Activated T-cell treated with anti-CD3 and anti-CD28 coated beads, Interleukin-2, amount 50 U/mL, for 4 hours (primary cell): ENCODE results near the gene PCBP2. TPM values are rescaled to one million over a fixed set of nuclear protein-coding genes. Genes with fewer than 3 reads are reported as not detected.

Experiments
- ATAC-seq, 2 donors: fragments of 200-7000 bp; cut with Tn5 transposase; one replicate each; pipeline ENCODE4 v1.10.0; 2021
- DNase-seq: peaks from one replicate; pipeline ENCODE4 v3.0.0-alpha.2; 2020
- H3K27me3 Mint-ChIP-seq: one replicate; pipeline ENCODE4 v1.8.0; 2021; ENCODE audit warnings: low read depth, mixed read lengths
- H3K36me3 Mint-ChIP-seq: one replicate; pipeline ENCODE4 v1.8.0; 2022; ENCODE audit warnings: mixed read lengths; ENCODE audit not compliant: insufficient read depth
- H3K4me1 Mint-ChIP-seq: one replicate; pipeline ENCODE4 v1.8.0; 2021; ENCODE audit warnings: low read depth, mixed read lengths
- H3K4me3 Mint-ChIP-seq: one replicate; pipeline ENCODE4 v1.8.0; 2021; ENCODE audit warnings: mild to moderate bottlenecking, moderate library complexity, mixed read lengths
- H3K9me3 Mint-ChIP-seq: one replicate; pipeline ENCODE4 v1.8.0; 2021; ENCODE audit warnings: mixed read lengths
- total RNA-seq, 3 donors: library from RNA; stranded (reverse); gene quantifications; one replicate each; pipeline ENCODE4 v1.2.1, GENCODE V29; 2021

The PCBP2 gene
- total RNA-seq, 3 donors from 2014 or later = 1,031 to 1,084 (median 1,084) TPM

- H3K4me1 Mint-ChIP-seq = peaks cover 33% of the 10 kb centered on the region
- peak overlapping the region; percentile 87 for H3K4me3 Mint-ChIP-seq
- no peaks in the 10 kb centered on the region for H3K9me3 Mint-ChIP-seq
- peaks cover 10% of the 10 kb centered on the region for H3K36me3 Mint-ChIP-seq
- no peaks in the 10 kb centered on the region for H3K27me3 Mint-ChIP-seq
- ATAC-seq (no peak), DNase-seq (no peak)
Measured at GRCh38 chr12:53501615-53502181, 49.8 kb downstream of the PCBP2 start.

GRCh38 chr12:53502331-53502730 lies 50.4 kb downstream of the PCBP2 start:
- Mint-ChIP-seq H3K36me3 (peaks cover 10% of the 10 kb centered on the region), H3K9me3 (no peaks in the 10 kb centered on the region), H3K27me3 (no peaks in the 10 kb centered on the region), H3K4me3 (peak overlapping the region; percentile 87), H3K4me1 (peaks cover 33% of the 10 kb centered on the region)
- ATAC-seq = no peak
- DNase-seq = no peak

- H3K36me3 Mint-ChIP-seq = peaks cover 10% of the 10 kb centered on the region
- ATAC-seq = no peak
- H3K4me3 Mint-ChIP-seq = peak overlapping the region; percentile 19
- H3K4me1 Mint-ChIP-seq = peaks cover 28% of the 10 kb centered on the region
- no peaks in the 10 kb centered on the region for H3K27me3 Mint-ChIP-seq
- no peak for DNase-seq
- H3K9me3 Mint-ChIP-seq = no peaks in the 10 kb centered on the region
Measured at GRCh38 chr12:53502983-53503728, 51.3 kb downstream of the PCBP2 start.

GRCh38 chr12:53504004-53504920 lies 52.4 kb downstream of the PCBP2 start:
- no peak overlapping the region for H3K4me3 Mint-ChIP-seq
- no peak for ATAC-seq

GRCh38 chr12:53505086-53505485 lies 53.2 kb downstream of the PCBP2 start:
- ATAC-seq (no peak), DNase-seq (no peak)
- Mint-ChIP-seq H3K4me3 (no peak overlapping the region), H3K9me3 (no peaks in the 10 kb centered on the region), H3K4me1 (peaks cover 21% of the 10 kb centered on the region), H3K27me3 (no peaks in the 10 kb centered on the region), H3K36me3 (peaks cover 10% of the 10 kb centered on the region)

More at GRCh38 chr12:53504004-53504920, 52.4 kb downstream of the PCBP2 start:
- Mint-ChIP-seq H3K36me3 (peaks cover 10% of the 10 kb centered on the region), H3K9me3 (no peaks in the 10 kb centered on the region), H3K27me3 (no peaks in the 10 kb centered on the region), H3K4me1 (peaks cover 26% of the 10 kb centered on the region)
- DNase-seq = no peak

- Mint-ChIP-seq H3K9me3 (no peaks in the 10 kb centered on the region), H3K27me3 (no peaks in the 10 kb centered on the region), H3K4me3 (no peak overlapping the region), H3K36me3 (peaks cover 10% of the 10 kb centered on the region), H3K4me1 (peaks cover 19% of the 10 kb centered on the region)
- DNase-seq (no peak), ATAC-seq (no peak)
Measured at GRCh38 chr12:53505555-53506449, 53.9 kb downstream of the PCBP2 start.

- Mint-ChIP-seq H3K4me1 (peaks cover 19% of the 10 kb centered on the region), H3K4me3 (no peak overlapping the region), H3K36me3 (peaks cover 10% of the 10 kb centered on the region), H3K27me3 (no peaks in the 10 kb centered on the region), H3K9me3 (no peaks in the 10 kb centered on the region)
- DNase-seq = no peak
- ATAC-seq = no peak
Measured at GRCh38 chr12:53506450-53506785, 54.5 kb downstream of the PCBP2 start.

GRCh38 chr12:53506881-53507602 lies 55.1 kb downstream of the PCBP2 start, which contains the start of gene NPFF:
TSS of gene NPFF (minus strand) at chr12:53507484. CDS start at chr12:53507474, 10 bp downstream.
- no peak for ATAC-seq
- peaks cover 15% of the 10 kb centered on the region for H3K4me1 Mint-ChIP-seq
- peaks cover 10% of the 10 kb centered on the region for H3K36me3 Mint-ChIP-seq
- H3K4me3 Mint-ChIP-seq = no peak within 1 kb of the TSS
- H3K9me3 Mint-ChIP-seq = no peaks in the 10 kb centered on the region
- no peaks in the 10 kb centered on the region for H3K27me3 Mint-ChIP-seq
- no peak for DNase-seq

- Mint-ChIP-seq H3K27me3 (no peaks in the 10 kb centered on the region), H3K4me3 (no peak overlapping the region), H3K36me3 (peaks cover 14% of the 10 kb centered on the region), H3K4me1 (peaks cover 12% of the 10 kb centered on the region), H3K9me3 (no peaks in the 10 kb centered on the region)
- DNase-seq (no peak), ATAC-seq (no peak)
Measured at GRCh38 chr12:53507603-53507885, 55.6 kb downstream of the PCBP2 start.

- Mint-ChIP-seq H3K4me1 (peaks cover 5% of the 10 kb centered on the region), H3K27me3 (no peaks in the 10 kb centered on the region), H3K9me3 (no peaks in the 10 kb centered on the region), H3K4me3 (no peak overlapping the region), H3K36me3 (peaks cover 15% of the 10 kb centered on the region)
- peak; percentile 92 to 96 for ATAC-seq
- peak; percentile 80 for DNase-seq
Measured at GRCh38 chr12:53508534-53509170, 56.8 kb downstream of the PCBP2 start.

- H3K36me3 Mint-ChIP-seq = peaks cover 18% of the 10 kb centered on the region
- peaks cover 5% of the 10 kb centered on the region for H3K4me1 Mint-ChIP-seq
- ATAC-seq (no peak), DNase-seq (no peak)
- H3K9me3 Mint-ChIP-seq = no peaks in the 10 kb centered on the region
- no peak overlapping the region for H3K4me3 Mint-ChIP-seq
- H3K27me3 Mint-ChIP-seq = no peaks in the 10 kb centered on the region
Measured at GRCh38 chr12:53510181-53510812, 58.4 kb downstream of the PCBP2 start.

- no peak overlapping the region for H3K4me3 Mint-ChIP-seq
- peaks cover under 1% of the 10 kb centered on the region for H3K4me1 Mint-ChIP-seq
- peaks cover 26% of the 10 kb centered on the region for H3K36me3 Mint-ChIP-seq
- H3K9me3 Mint-ChIP-seq = no peaks in the 10 kb centered on the region
- DNase-seq (no peak), ATAC-seq (no peak)
- H3K27me3 Mint-ChIP-seq = no peaks in the 10 kb centered on the region
Measured at GRCh38 chr12:53513712-53514410, 62.0 kb downstream of the PCBP2 start.
